HepG2 (cell line): ENCODE measurements around the gene ENTREP3. TPM values are rescaled to one million over a fixed set of nuclear protein-coding genes. Genes with fewer than 3 reads are reported as not detected.

Source experiments
- AGO2 ChIP-seq: fragments of 200-400 bp; formaldehyde crosslinking; optimal IDR thresholded peaks from 2 replicates; pipeline ENCODE3; 2017; ENCODE audit warnings: mild to moderate bottlenecking, low read depth, low read length, moderate library complexity
- ARNT ChIP-seq: fragments of 450-650 bp; IDR thresholded peaks from 2 replicates; pipeline ENCODE4 v1.6.1; 2017
- CBFB ChIP-seq: sonication (generic); formaldehyde crosslinking; IDR thresholded peaks from 2 replicates; pipeline ENCODE4 v1.4.0; 2020; ENCODE audit warnings: missing genetic modification reagents
- GATAD2A ChIP-seq: IDR thresholded peaks from 2 replicates; pipeline ENCODE4 v1.6.1; 2016
- GFI1 ChIP-seq: sonication (generic); formaldehyde crosslinking; IDR thresholded peaks from 2 replicates; pipeline ENCODE4 v1.5.0; 2020; ENCODE audit warnings: missing genetic modification reagents, mild to moderate bottlenecking, borderline replicate concordance
- KDM5B ChIP-seq: sonication (generic); formaldehyde crosslinking; IDR thresholded peaks from 2 replicates; pipeline ENCODE4 v1.4.0; 2020; ENCODE audit warnings: missing genetic modification reagents, mild to moderate bottlenecking, borderline replicate concordance
- NR2C2 ChIP-seq: sonication (generic); formaldehyde crosslinking; IDR thresholded peaks from 2 replicates; pipeline ENCODE4 v1.4.0; 2020; ENCODE audit warnings: missing genetic modification reagents, mild to moderate bottlenecking, moderate library complexity, borderline replicate concordance
- NR3C1 ChIP-seq: sonication (generic); formaldehyde crosslinking; IDR thresholded peaks from 2 replicates; pipeline ENCODE4 v1.4.0; 2020; ENCODE audit warnings: missing genetic modification reagents
- PHF20 ChIP-seq: sonication (generic); formaldehyde crosslinking; IDR thresholded peaks from 2 replicates; pipeline ENCODE4 v1.5.0; 2020; ENCODE audit warnings: mild to moderate bottlenecking, missing genetic modification reagents
- SALL1 ChIP-seq: sonication (generic); formaldehyde crosslinking; IDR thresholded peaks from 2 replicates; pipeline ENCODE4 v1.8.0; 2022; ENCODE audit warnings: mild to moderate bottlenecking, missing genetic modification reagents
- TP53 ChIP-seq: sonication (generic); formaldehyde crosslinking; conservative IDR thresholded peaks from 2 replicates; pipeline ENCODE4 v1.4.0; 2020; ENCODE audit warnings: missing genetic modification reagents
- YEATS2 ChIP-seq: sonication (generic); formaldehyde crosslinking; IDR thresholded peaks from 2 replicates; pipeline ENCODE4 v1.4.0; 2020; ENCODE audit warnings: missing genetic modification reagents, borderline replicate concordance
- YY1 ChIP-seq: IDR thresholded peaks from 2 replicates; pipeline ENCODE4 v1.6.1; 2011; ENCODE audit warnings: low read length, low read depth, moderate library complexity, mild to moderate bottlenecking; ENCODE audit not compliant: insufficient read depth, insufficient replicate concordance
- ZNF350 ChIP-seq: sonication (generic); formaldehyde crosslinking; IDR thresholded peaks from 2 replicates; pipeline ENCODE4 v1.4.0; 2020; ENCODE audit warnings: mild to moderate bottlenecking, low read depth, missing genetic modification reagents, borderline replicate concordance
- ZNF496 ChIP-seq: sonication (generic); formaldehyde crosslinking; IDR thresholded peaks from 2 replicates; pipeline ENCODE4 v1.8.1; 2023; ENCODE audit warnings: mild to moderate bottlenecking, moderate library complexity, missing genetic modification reagents; ENCODE audit not compliant: insufficient replicate concordance
- ZNF556 ChIP-seq: sonication (generic); formaldehyde crosslinking; IDR thresholded peaks from 2 replicates; pipeline ENCODE4 v1.4.0; 2020; ENCODE audit warnings: mild to moderate bottlenecking, missing genetic modification reagents, borderline replicate concordance
- ZNF558 ChIP-seq: sonication (generic); formaldehyde crosslinking; IDR thresholded peaks from 2 replicates; pipeline ENCODE4 v1.9.0; 2022; ENCODE audit warnings: mild to moderate bottlenecking, missing genetic modification reagents, borderline replicate concordance
- ZNF644 ChIP-seq: IDR thresholded peaks from 2 replicates; pipeline ENCODE4 v1.6.1; 2016; ENCODE audit warnings: low read depth
- ZNF761 ChIP-seq: sonication (generic); formaldehyde crosslinking; conservative IDR thresholded peaks from 2 replicates; pipeline ENCODE4 v1.4.0; 2020; ENCODE audit warnings: mild to moderate bottlenecking, missing genetic modification reagents
- ZNF777 ChIP-seq: sonication (generic); formaldehyde crosslinking; IDR thresholded peaks from 2 replicates; pipeline ENCODE4 v1.4.0; 2020; ENCODE audit warnings: missing genetic modification reagents
- ZNF841 ChIP-seq: sonication (generic); formaldehyde crosslinking; IDR thresholded peaks from 2 replicates; pipeline ENCODE4 v1.8.1; 2023; ENCODE audit warnings: missing genetic modification reagents, borderline replicate concordance
- ZSCAN30 ChIP-seq: sonication (generic); formaldehyde crosslinking; IDR thresholded peaks from 2 replicates; pipeline ENCODE4 v1.5.0; 2020; ENCODE audit warnings: mild to moderate bottlenecking, missing genetic modification reagents
- polyA plus RNA-seq, 8 experiments: library from polyadenylated mRNA; depleted of rRNA in 3 of 8; stranded (reverse) in 7 of 8; unstranded in 1 of 8; fragments of >200 nt; fragmentation: Illumina TruSeq in 4 of 8; extraction: Trizol in 4 of 8; gene quantifications; 2 replicates each; pipeline versions ENCODE4 v1.2.1 to v1.2.3, GENCODE V29; 2011 to 2016; ENCODE audit warnings: low read depth in 4 of 8, missing spikeins in 1 of 8, mixed read lengths in 1 of 8; ENCODE audit not compliant: insufficient read depth in 1 of 8
- total RNA-seq, 5 experiments: library from RNA; depleted of rRNA; stranded (reverse); fragments of >200 nt; fragmentation: Illumina TruSeq; extraction: Trizol; gene quantifications; 2 replicates each; pipeline ENCODE4 v1.2.3, GENCODE V29; 2016; ENCODE audit warnings: low read depth in 1 of 5
- TF ChIP-seq, protein P1 (sequence below): sonication (generic); formaldehyde crosslinking; IDR thresholded peaks from 2 replicates; pipeline ENCODE4 v1.8.0; 2022; ENCODE audit warnings: missing genetic modification reagents, mild to moderate bottlenecking, inconsistent platforms, borderline replicate concordance
- TF ChIP-seq, protein P2 (sequence below): sonication (generic); formaldehyde crosslinking; IDR thresholded peaks from 2 replicates; pipeline ENCODE4 v1.9.0; 2021; ENCODE audit warnings: missing genetic modification reagents, borderline replicate concordance
- TF ChIP-seq, protein P3 (sequence below): sonication (generic); formaldehyde crosslinking; IDR thresholded peaks from 2 replicates; pipeline ENCODE4 v1.4.0; 2020; ENCODE audit warnings: missing genetic modification reagents

The ENTREP3 gene
- total and polyA plus RNA-seq, 2 of the 13 experiments (the other 11 are each of a cell fraction or from before 2014, with no cell fraction given) = 4.1 to 9.9 TPM

DNA sequence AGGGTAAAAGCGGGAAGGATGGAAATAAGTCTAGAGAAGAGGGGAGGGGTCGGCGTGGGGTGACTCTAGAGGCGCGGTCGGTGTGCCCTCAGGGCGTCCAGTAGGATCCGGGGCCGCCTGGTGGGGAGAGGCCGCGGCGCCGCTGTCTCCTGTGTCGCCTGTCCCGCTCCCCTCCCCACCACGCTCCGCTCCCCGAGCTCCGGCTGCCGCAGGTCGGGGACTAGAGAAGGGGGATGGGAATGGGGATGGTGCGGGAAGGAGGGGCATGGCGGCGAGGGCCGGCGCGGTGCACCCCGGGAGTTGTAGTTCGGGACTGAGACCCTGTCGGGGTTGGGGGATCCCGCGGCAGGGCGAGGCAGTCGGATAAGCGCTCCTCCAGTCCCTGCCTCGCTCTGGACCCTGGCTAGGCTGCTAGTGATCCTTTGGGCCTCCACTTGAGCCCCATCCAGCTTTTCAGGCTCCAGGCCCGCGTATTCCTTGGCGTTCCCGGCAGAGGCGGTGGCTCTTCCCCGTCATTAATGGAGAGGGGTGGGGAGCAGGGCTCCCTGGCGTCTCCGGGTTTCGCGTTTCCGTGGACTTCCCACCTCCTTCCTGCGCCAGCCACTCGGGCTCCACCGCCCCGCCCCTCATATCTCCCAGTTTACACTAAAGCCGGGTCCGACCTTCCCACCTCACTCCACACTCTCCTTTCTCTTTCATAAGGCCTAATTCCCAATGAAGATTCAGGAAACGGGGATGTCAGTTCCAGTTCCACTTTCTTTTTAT, at the start of gene ENTREP3 (continued):
- TF ChIP-seq ZNF556 = no peak; the same call in 1 of the 2 replicates
- TF ChIP-seq, protein P1, sequence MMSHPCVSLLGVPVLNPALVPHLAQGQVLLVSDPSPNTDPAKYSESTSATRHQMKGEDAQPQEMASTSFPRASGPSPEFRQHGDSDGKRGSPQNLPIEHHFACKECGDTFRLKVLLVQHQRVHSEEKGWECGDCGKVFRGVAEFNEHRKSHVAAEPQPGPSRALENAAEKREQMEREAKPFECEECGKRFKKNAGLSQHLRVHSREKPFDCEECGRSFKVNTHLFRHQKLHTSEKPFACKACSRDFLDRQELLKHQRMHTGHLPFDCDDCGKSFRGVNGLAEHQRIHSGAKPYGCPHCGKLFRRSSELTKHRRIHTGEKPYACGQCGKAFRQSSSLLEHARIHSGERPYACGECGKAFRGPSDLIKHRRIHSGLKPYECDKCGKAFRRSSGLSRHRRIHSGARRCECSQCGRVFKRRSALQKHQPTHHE (CRISPR knock-in tag) = peak; percentile 50; the same call in 1 of the 2 replicates
- peak; percentile 55 for TF ChIP-seq AGO2
- TF ChIP-seq YEATS2 (CRISPR knock-in tag) = peak; percentile 60; the same call in 1 of the 2 replicates
- TF ChIP-seq, protein P2, sequence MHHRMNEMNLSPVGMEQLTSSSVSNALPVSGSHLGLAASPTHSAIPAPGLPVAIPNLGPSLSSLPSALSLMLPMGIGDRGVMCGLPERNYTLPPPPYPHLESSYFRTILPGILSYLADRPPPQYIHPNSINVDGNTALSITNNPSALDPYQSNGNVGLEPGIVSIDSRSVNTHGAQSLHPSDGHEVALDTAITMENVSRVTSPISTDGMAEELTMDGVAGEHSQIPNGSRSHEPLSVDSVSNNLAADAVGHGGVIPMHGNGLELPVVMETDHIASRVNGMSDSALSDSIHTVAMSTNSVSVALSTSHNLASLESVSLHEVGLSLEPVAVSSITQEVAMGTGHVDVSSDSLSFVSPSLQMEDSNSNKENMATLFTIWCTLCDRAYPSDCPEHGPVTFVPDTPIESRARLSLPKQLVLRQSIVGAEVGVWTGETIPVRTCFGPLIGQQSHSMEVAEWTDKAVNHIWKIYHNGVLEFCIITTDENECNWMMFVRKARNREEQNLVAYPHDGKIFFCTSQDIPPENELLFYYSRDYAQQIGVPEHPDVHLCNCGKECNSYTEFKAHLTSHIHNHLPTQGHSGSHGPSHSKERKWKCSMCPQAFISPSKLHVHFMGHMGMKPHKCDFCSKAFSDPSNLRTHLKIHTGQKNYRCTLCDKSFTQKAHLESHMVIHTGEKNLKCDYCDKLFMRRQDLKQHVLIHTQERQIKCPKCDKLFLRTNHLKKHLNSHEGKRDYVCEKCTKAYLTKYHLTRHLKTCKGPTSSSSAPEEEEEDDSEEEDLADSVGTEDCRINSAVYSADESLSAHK (CRISPR knock-in tag) = no peak
- TF ChIP-seq NR2C2 (CRISPR knock-in tag) = peak; percentile 66; the same call in 1 of the 2 replicates
- TF ChIP-seq GATAD2A (CRISPR knock-in tag) = no peak; the same call in 1 of the 2 replicates
- TF ChIP-seq PHF20 (CRISPR knock-in tag) = peak; percentile 50; the same call in 1 of the 2 replicates
- peak; percentile 68; the same call in 1 of the 2 replicates for TF ChIP-seq CBFB (CRISPR knock-in tag)
- TF ChIP-seq ARNT = no peak
- peak; percentile 91 for TF ChIP-seq YY1
- no peak for TF ChIP-seq GFI1
- peak; percentile 55; the same call in 1 of the 2 replicates for TF ChIP-seq ZNF777 (CRISPR knock-in tag)
- no peak for TF ChIP-seq ZNF644 (CRISPR knock-in tag)
- TF ChIP-seq, protein P3, sequence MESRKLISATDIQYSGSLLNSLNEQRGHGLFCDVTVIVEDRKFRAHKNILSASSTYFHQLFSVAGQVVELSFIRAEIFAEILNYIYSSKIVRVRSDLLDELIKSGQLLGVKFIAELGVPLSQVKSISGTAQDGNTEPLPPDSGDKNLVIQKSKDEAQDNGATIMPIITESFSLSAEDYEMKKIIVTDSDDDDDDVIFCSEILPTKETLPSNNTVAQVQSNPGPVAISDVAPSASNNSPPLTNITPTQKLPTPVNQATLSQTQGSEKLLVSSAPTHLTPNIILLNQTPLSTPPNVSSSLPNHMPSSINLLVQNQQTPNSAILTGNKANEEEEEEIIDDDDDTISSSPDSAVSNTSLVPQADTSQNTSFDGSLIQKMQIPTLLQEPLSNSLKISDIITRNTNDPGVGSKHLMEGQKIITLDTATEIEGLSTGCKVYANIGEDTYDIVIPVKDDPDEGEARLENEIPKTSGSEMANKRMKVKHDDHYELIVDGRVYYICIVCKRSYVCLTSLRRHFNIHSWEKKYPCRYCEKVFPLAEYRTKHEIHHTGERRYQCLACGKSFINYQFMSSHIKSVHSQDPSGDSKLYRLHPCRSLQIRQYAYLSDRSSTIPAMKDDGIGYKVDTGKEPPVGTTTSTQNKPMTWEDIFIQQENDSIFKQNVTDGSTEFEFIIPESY (CRISPR knock-in tag) = peak; percentile 24; the same call in 1 of the 2 replicates
- no peak for TF ChIP-seq NR3C1 (CRISPR knock-in tag)
- TF ChIP-seq ZNF841 (CRISPR knock-in tag) = no peak
- no peak for TF ChIP-seq ZNF496 (CRISPR knock-in tag)
- TF ChIP-seq SALL1 = peak; percentile 67; the same call in 1 of the 2 replicates
- no peak for TF ChIP-seq ZSCAN30
- TF ChIP-seq KDM5B = peak; percentile 46
- TF ChIP-seq ZNF350 (CRISPR knock-in tag) = peak; percentile 57; the same call in 1 of the 2 replicates
- peak; percentile 49; the same call in 1 of the 2 replicates for TF ChIP-seq TP53
- no peak for TF ChIP-seq ZNF761 (CRISPR knock-in tag)
- TF ChIP-seq ZNF558 = 0 out of 2 replicates have a peak, but pooled peaks have one; percentile 6
